SU-DHL-6 (cell line): Measurements from ENCODE around the gene ADCY10.

Experiments
- H2AFZ ChIP-seq: fragments of 200-600 bp; sonication (generic); 2 replicates; pipeline ENCODE4 v1.6.1; 2014; ENCODE audit warnings: low read depth, mild to moderate bottlenecking, moderate library complexity, mixed read lengths, antibody characterized with exemption, low read length; ENCODE audit not compliant: severe bottlenecking
- H3F3A ChIP-seq: fragments of 200-600 bp; shearing (Covaris generic); 2 replicates; pipeline ENCODE4 v1.6.0; 2016; ENCODE audit warnings: antibody characterized with exemption, mild to moderate bottlenecking; ENCODE audit not compliant: insufficient read depth
- H3K27ac ChIP-seq: fragments of 200-600 bp; sonication (generic); 2 replicates; pipeline ENCODE4 v1.5.1; 2016; ENCODE audit warnings: low read depth, mild to moderate bottlenecking, low read length, moderate library complexity, mixed read lengths
- H3K27me3 ChIP-seq: fragments of 200-600 bp; sonication (generic), shearing (Covaris generic); 2 replicates; pipeline ENCODE4 v1.6.0; 2014; ENCODE audit warnings: mild to moderate bottlenecking, low read length
- H3K36me3 ChIP-seq: fragments of 200-600 bp; sonication (generic); 2 replicates; pipeline ENCODE4 v1.6.1; 2014; ENCODE audit warnings: mild to moderate bottlenecking, low read length, mixed read lengths
- H3K4me2 ChIP-seq: fragments of 300-600, 200-600 bp; shearing (Covaris generic), sonication (generic); 2 replicates; pipeline ENCODE4 v1.6.0; 2014; ENCODE audit warnings: low read length, low read depth, mild to moderate bottlenecking; ENCODE audit not compliant: poor library complexity, severe bottlenecking
- H3K4me3 ChIP-seq: fragments of 200-600 bp; sonication (generic); 2 replicates; pipeline ENCODE4 v1.5.1; 2014; ENCODE audit warnings: antibody characterized with exemption, low read length, mild to moderate bottlenecking, mixed read lengths; ENCODE audit not compliant: insufficient read depth, poor library complexity, severe bottlenecking
- H3K79me2 ChIP-seq: fragments of 200-600 bp; sonication (generic); 2 replicates; pipeline ENCODE4 v1.6.1; 2014; ENCODE audit warnings: mild to moderate bottlenecking, low read length, moderate library complexity; ENCODE audit not compliant: insufficient read depth
- H3K9ac ChIP-seq: fragments of 200-600 bp; sonication (generic); 2 replicates; pipeline ENCODE4 v1.7.0; 2014; ENCODE audit warnings: mild to moderate bottlenecking, low read length
- H3K9me2 ChIP-seq: fragments of 200-600 bp; sonication (generic); replicated peaks from 2 replicates; pipeline ENCODE4 v1.6.1; 2014; ENCODE audit warnings: low read length; ENCODE audit not compliant: insufficient read depth
- H3K9me3 ChIP-seq: fragments of 200-600 bp; sonication (generic); 2 replicates; pipeline ENCODE4 v1.6.1; 2014; ENCODE audit warnings: low read length, mixed read lengths; ENCODE audit not compliant: insufficient read depth
- H4K20me1 ChIP-seq: fragments of 200-600 bp; sonication (generic); 2 replicates; pipeline ENCODE4 v1.6.1; 2014; ENCODE audit warnings: low read depth, mild to moderate bottlenecking, antibody characterized with exemption, low read length, moderate library complexity, mixed read lengths
- EZH2phosphoT487 ChIP-seq: fragments of 200-600 bp; sonication (generic), shearing (Covaris generic); conservative IDR thresholded peaks from 2 replicates; pipeline ENCODE4 v1.6.1; 2018; ENCODE audit warnings: mild to moderate bottlenecking, antibody characterized with exemption, low read length, moderate library complexity, mixed read lengths
- TF ChIP-seq, protein P1 (sequence below): fragments of 200-600 bp; sonication (generic); IDR thresholded peaks from one replicate; pipeline ENCODE4 v1.5.1; 2017; ENCODE audit warnings: antibody characterized with exemption, mild to moderate bottlenecking, low read length, moderate library complexity; ENCODE audit not compliant: insufficient read depth, poor library complexity, severe bottlenecking

The ADCY10 gene

GRCh38 chr1:167936930-167937708, 23.2 kb upstream of the ADCY10 start, which contains the start of gene MPC2:
Gene MPC2, minus strand, starts transcription at chr1:167937072. Its CDS starts 1,231 bp downstream, at chr1:167935841.
- Histone ChIP-seq H3K27ac (peak within 1 kb of the TSS; percentile 89), H3K4me2 (peak within 1 kb of the TSS; percentile 99), H3K9ac (peak within 1 kb of the TSS; percentile 78), H3F3A (no peaks in the 10 kb centered on the region), H4K20me1 (peaks cover 13% of the 10 kb centered on the region), H3K9me2 (no peaks in the 10 kb centered on the region), H3K4me3 (peak within 1 kb of the TSS; percentile 71), H2AFZ (peak within 1 kb of the TSS; percentile 91), H3K79me2 (peaks cover 74% of the 10 kb centered on the region), H3K27me3 (no peaks in the 10 kb centered on the region), H3K36me3 (no peaks in the 10 kb centered on the region), H3K9me3 (no peaks in the 10 kb centered on the region)
- TF ChIP-seq, protein P1, sequence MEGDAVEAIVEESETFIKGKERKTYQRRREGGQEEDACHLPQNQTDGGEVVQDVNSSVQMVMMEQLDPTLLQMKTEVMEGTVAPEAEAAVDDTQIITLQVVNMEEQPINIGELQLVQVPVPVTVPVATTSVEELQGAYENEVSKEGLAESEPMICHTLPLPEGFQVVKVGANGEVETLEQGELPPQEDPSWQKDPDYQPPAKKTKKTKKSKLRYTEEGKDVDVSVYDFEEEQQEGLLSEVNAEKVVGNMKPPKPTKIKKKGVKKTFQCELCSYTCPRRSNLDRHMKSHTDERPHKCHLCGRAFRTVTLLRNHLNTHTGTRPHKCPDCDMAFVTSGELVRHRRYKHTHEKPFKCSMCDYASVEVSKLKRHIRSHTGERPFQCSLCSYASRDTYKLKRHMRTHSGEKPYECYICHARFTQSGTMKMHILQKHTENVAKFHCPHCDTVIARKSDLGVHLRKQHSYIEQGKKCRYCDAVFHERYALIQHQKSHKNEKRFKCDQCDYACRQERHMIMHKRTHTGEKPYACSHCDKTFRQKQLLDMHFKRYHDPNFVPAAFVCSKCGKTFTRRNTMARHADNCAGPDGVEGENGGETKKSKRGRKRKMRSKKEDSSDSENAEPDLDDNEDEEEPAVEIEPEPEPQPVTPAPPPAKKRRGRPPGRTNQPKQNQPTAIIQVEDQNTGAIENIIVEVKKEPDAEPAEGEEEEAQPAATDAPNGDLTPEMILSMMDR, result no peak
- TF ChIP-seq EZH2phosphoT487, result no peak

DNA sequence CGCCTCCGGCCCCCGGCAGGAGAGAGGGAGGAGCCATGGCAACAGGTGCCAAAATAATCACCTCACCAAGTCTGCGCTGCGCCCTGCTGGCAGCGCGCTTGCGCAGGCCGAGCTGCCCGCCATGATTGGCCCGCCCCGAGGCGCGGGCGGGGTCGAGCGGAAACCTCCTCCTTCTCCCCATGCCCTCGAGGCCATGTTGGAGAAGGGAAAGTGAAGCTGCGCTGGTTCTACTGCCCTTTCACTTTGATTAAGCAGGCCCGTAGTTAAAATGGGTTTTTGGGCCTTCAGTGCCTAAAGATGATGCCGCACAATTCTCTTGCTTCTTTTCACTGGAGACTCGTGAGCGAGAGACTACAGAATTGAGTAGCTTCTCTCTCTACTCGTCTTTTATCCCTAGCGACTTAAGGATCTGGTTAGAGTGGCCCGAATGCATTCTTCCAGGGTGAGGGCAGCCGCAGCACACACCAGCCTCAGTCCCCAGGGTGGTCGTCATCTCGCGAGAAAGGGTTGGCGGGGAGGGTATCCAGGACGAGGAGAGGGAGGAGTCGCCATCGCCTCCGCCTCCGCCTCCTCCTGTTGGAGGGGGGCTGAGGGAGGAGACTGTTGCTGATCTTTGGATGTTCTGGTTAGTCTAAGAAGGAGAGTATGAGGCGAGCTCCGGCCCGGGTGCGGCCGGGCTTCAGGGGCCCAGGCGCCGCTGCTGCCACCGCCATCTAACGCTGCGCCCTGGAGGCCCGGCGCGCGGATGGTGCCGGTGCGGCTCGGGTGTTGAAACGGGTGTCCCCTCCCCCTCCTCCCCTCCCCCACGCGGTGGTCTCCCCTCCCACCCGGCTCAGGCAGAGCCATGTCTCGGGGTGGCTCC, 22.4 kb upstream of the ADCY10 start, which contains the start of gene DCAF6:
TSS of gene DCAF6 (plus strand) at position 616 of the 862 bp plus-strand sequence. CDS start at position 845, 229 bp downstream.
- no peaks in the 10 kb centered on the region for H3K9me3 ChIP-seq
- no peaks in the 10 kb centered on the region for H3K9me2 ChIP-seq
- H3K4me2 ChIP-seq, result peak within 1 kb of the TSS; percentile 99
- peaks cover 66% of the 10 kb centered on the region for H3K79me2 ChIP-seq
- peak within 1 kb of the TSS; percentile 91 for H2AFZ ChIP-seq
- H3K27ac ChIP-seq, result peak within 1 kb of the TSS; percentile 89
- TF ChIP-seq, protein P1, result no peak
- no peak for TF ChIP-seq EZH2phosphoT487
- no peaks in the 10 kb centered on the region for H3K27me3 ChIP-seq
- H3K36me3 ChIP-seq, result no peaks in the 10 kb centered on the region
- H3F3A ChIP-seq, result no peaks in the 10 kb centered on the region
- H4K20me1 ChIP-seq, result peaks cover 15% of the 10 kb centered on the region
- peak within 1 kb of the TSS; percentile 78 for H3K9ac ChIP-seq
- peak within 1 kb of the TSS; percentile 71 for H3K4me3 ChIP-seq

DNA sequence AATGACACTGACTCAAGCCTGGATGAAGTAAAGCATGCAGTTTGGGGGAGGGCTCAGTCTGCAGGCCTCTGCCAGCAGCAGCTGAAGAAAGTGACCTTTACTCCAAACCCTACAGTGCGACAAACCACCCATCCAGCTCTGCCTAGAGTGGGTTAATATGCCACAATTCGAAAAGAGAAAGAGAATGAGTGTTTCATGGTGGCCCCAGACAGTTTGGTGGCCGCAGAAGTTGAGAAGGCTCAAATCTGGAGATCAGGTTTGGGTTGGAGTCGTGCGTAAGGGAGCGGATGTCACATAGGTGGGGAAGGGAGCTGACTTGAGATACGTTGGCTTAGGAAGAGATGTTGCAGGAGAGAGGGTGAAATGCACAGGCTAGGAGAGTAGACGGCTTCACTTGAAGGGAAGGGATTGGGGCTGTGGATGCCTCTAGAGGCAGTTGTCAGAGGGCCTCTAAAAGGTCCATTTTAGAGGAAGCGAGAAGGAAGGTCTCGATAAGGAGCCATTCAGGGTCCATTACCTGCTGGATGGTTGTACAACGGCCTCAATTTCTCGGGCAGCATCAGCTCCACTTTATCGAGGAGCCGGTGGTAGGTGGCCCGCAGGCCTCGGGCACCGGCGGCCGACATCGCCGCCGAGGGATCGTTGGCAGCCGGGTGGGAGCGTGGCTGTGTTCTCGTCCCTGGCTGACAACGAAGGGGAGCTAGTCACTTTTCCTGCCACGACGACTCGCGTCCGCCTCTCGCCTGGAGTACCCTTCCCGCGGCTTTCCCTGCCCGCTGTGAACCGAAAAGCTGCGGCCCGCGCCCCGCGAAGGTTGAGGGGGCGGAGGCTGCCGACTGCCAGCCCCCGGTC, 21.5 kb upstream of the ADCY10 start:
- H3K27me3 ChIP-seq, result no peaks in the 10 kb centered on the region
- peak overlapping the region; percentile 87 for H3K4me2 ChIP-seq
- peak overlapping the region; percentile 91 for H2AFZ ChIP-seq
- H3K79me2 ChIP-seq, result peaks cover 57% of the 10 kb centered on the region
- peak overlapping the region; percentile 78 for H3K9ac ChIP-seq
- H3K36me3 ChIP-seq, result no peaks in the 10 kb centered on the region
- peak overlapping the region; percentile 41 for H3K27ac ChIP-seq
- TF ChIP-seq, protein P1, result no peak
- TF ChIP-seq EZH2phosphoT487, result no peak
- H3K4me3 ChIP-seq, result peak overlapping the region; percentile 65
- H3K9me2 ChIP-seq, result no peaks in the 10 kb centered on the region
- no peaks in the 10 kb centered on the region for H3K9me3 ChIP-seq
- H3F3A ChIP-seq, result no peaks in the 10 kb centered on the region
- peaks cover 9% of the 10 kb centered on the region; the same call in 1 of the 2 replicates for H4K20me1 ChIP-seq
